Panc1 (cell line): Measurements from ENCODE around the gene ZC3H10. TPM values are rescaled to one million over a fixed set of nuclear protein-coding genes. Genes with fewer than 3 reads are reported as not detected.

Source experiments
- ATAC-seq: fragments of 200-7000 bp; cut with Tn5 transposase; 2 replicates; pipeline ENCODE4 v1.9.1; 2020; ENCODE audit warnings: mild to moderate bottlenecking, moderate library complexity
- BruUV-seq: library from RNA; stranded (reverse); fragments of 400-500 nt; replicated peaks from 2 replicates; lab custom pipeline; 2021; lab: Mats Ljungman, UMichigan
- CTCF ChIA-PET: fragments of 300-600 bp; sonication (Branson Sonifier 250); formaldehyde crosslinking; loops from one replicate; lab custom pipeline; 2022; ENCODE audit warnings: antibody characterized with exemption; lab: Charles Lee
- POLR2A ChIA-PET: fragments of 300-600 bp; sonication (Branson Sonifier 250); formaldehyde crosslinking; loops from one replicate; lab custom pipeline; 2022; ENCODE audit warnings: antibody characterized with exemption; lab: Charles Lee
- DNase-seq: peaks from one replicate; pipeline ENCODE4 v3.0.0-alpha.2; 2010; ENCODE audit warnings: low read depth, low spot score
- H3K27ac ChIP-seq: 2 replicates; pipeline ENCODE4 v1.5.1; 2011; ENCODE audit warnings: mild to moderate bottlenecking, low read length, inconsistent platforms
- H3K27me3 ChIP-seq: fragments of 200-500 bp; sonication (Bioruptor generic); 2 replicates; pipeline ENCODE4 v1.6.0; 2014; ENCODE audit warnings: low read length, inconsistent platforms; ENCODE audit not compliant: control insufficient read depth, insufficient read depth
- H3K36me3 ChIP-seq: fragments of 200-500 bp; sonication (Bioruptor generic); 2 replicates; pipeline ENCODE4 v1.5.1; 2014; ENCODE audit warnings: inconsistent platforms, mild to moderate bottlenecking, low read length, moderate library complexity; ENCODE audit not compliant: control insufficient read depth, insufficient read depth
- H3K4me1 ChIP-seq: 2 replicates; pipeline ENCODE4 v1.5.1; 2011; ENCODE audit warnings: inconsistent platforms, mild to moderate bottlenecking, low read length, moderate library complexity; ENCODE audit not compliant: control insufficient read depth, insufficient read depth
- H3K4me3 ChIP-seq, 2 experiments: 2 replicates each; pipeline ENCODE4 v1.5.1; 2011 to 2012; ENCODE audit warnings: low read depth in 2 of 2, low read length in 2 of 2, mild to moderate bottlenecking in 2 of 2, inconsistent platforms in 1 of 2, moderate library complexity in 1 of 2
- H3K9me3 ChIP-seq: fragments of 200-500 bp; sonication (Bioruptor generic); 2 replicates; pipeline ENCODE4 v1.5.1; 2014; ENCODE audit warnings: low read depth, mild to moderate bottlenecking, inconsistent platforms, low read length, moderate library complexity; ENCODE audit not compliant: control insufficient read depth, insufficient read depth
- POLR2AphosphoS5 ChIP-seq: IDR thresholded peaks from 2 replicates; pipeline ENCODE4 v1.6.1; 2012; ENCODE audit warnings: mild to moderate bottlenecking, low read depth, low read length, moderate library complexity
- SIN3A ChIP-seq: IDR thresholded peaks from 2 replicates; pipeline ENCODE4 v1.6.1; 2012; ENCODE audit warnings: low read depth, mild to moderate bottlenecking, low read length, moderate library complexity, borderline replicate concordance; ENCODE audit not compliant: insufficient read depth
- TCF7L2 ChIP-seq: IDR thresholded peaks from 2 replicates; pipeline ENCODE4 v1.6.1; 2011; ENCODE audit warnings: mild to moderate bottlenecking, low read depth, low read length, inconsistent platforms
- in situ Hi-C: cut with HindIII; loops from 2 replicates; pipeline ENCODE4 v1.10.0; 2016; ENCODE audit warnings: low sequenced_read_pairs, low pct_unique_long_range_greater_than_20kb
- intact Hi-C: fragments of 100-400 bp; cut with micrococcal nuclease; formaldehyde crosslinking; loops from one replicate; pipeline ENCODE4 v1.10.0; 2022; ENCODE audit not compliant: unreplicated experiment
- total RNA-seq: library from RNA; stranded (reverse); gene quantifications from one replicate; pipeline ENCODE4 v1.2.1, GENCODE V29; 2021; ENCODE audit not compliant: unreplicated experiment
- TF ChIP-seq, protein P1 (sequence below): fragments of 450-650 bp; IDR thresholded peaks from 2 replicates; pipeline ENCODE4 v1.5.1; 2017; ENCODE audit warnings: mild to moderate bottlenecking
- TF ChIP-seq, protein P2 (sequence below), 2 experiments: IDR thresholded peaks; 2 replicates each; pipeline ENCODE4 v1.6.1; 2011 to 2012; ENCODE audit warnings: low read depth in 2 of 2, control low read depth in 1 of 2, low read length in 1 of 2, mild to moderate bottlenecking in 1 of 2, moderate library complexity in 1 of 2; ENCODE audit not compliant: insufficient read depth in 1 of 2

ZC3H10 gene
- total RNA-seq, 1 experiment from 2014 or later = 6.0 TPM

DNA sequence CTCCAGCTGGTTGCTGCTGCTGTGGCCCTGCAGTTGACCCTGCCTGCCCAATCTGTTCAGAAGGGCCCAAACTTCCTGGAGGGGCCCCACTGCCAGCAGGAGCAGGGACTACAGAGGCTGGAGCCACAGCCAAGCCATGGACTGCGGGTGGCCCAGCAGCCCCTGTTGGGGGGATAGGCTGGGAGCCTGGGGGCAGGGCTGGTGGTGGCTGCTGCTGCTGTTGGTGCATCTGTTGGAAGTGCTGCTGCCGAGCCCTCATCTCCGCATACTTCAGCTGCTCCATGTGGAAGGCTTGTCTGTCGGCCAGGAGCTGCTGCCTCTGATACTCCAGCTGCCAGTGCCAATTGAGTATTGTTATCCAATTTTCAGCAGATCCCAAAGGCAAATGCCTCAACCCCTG, 47.3 kb downstream of the ZC3H10 start:
- POLR2A ChIA-PET = no interaction called here
- Histone ChIP-seq H3K4me3 (no peak overlapping the region), H3K27ac (no peak overlapping the region), H3K36me3 (peaks cover 2% of the 10 kb centered on the region; the same call in 1 of the 2 replicates), H3K4me1 (peaks cover 5% of the 10 kb centered on the region; the same call in 1 of the 2 replicates), H3K27me3 (no peaks in the 10 kb centered on the region), H3K9me3 (no peaks in the 10 kb centered on the region)
- in situ Hi-C loops (no loop called here), intact Hi-C loops (no loop called here)
- no peak for TF ChIP-seq SIN3A
- TF ChIP-seq POLR2AphosphoS5 = no peak
- TF ChIP-seq, protein P1, sequence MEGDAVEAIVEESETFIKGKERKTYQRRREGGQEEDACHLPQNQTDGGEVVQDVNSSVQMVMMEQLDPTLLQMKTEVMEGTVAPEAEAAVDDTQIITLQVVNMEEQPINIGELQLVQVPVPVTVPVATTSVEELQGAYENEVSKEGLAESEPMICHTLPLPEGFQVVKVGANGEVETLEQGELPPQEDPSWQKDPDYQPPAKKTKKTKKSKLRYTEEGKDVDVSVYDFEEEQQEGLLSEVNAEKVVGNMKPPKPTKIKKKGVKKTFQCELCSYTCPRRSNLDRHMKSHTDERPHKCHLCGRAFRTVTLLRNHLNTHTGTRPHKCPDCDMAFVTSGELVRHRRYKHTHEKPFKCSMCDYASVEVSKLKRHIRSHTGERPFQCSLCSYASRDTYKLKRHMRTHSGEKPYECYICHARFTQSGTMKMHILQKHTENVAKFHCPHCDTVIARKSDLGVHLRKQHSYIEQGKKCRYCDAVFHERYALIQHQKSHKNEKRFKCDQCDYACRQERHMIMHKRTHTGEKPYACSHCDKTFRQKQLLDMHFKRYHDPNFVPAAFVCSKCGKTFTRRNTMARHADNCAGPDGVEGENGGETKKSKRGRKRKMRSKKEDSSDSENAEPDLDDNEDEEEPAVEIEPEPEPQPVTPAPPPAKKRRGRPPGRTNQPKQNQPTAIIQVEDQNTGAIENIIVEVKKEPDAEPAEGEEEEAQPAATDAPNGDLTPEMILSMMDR = no peak
- TF ChIP-seq TCF7L2 = no peak
- TF ChIP-seq, protein P2, sequence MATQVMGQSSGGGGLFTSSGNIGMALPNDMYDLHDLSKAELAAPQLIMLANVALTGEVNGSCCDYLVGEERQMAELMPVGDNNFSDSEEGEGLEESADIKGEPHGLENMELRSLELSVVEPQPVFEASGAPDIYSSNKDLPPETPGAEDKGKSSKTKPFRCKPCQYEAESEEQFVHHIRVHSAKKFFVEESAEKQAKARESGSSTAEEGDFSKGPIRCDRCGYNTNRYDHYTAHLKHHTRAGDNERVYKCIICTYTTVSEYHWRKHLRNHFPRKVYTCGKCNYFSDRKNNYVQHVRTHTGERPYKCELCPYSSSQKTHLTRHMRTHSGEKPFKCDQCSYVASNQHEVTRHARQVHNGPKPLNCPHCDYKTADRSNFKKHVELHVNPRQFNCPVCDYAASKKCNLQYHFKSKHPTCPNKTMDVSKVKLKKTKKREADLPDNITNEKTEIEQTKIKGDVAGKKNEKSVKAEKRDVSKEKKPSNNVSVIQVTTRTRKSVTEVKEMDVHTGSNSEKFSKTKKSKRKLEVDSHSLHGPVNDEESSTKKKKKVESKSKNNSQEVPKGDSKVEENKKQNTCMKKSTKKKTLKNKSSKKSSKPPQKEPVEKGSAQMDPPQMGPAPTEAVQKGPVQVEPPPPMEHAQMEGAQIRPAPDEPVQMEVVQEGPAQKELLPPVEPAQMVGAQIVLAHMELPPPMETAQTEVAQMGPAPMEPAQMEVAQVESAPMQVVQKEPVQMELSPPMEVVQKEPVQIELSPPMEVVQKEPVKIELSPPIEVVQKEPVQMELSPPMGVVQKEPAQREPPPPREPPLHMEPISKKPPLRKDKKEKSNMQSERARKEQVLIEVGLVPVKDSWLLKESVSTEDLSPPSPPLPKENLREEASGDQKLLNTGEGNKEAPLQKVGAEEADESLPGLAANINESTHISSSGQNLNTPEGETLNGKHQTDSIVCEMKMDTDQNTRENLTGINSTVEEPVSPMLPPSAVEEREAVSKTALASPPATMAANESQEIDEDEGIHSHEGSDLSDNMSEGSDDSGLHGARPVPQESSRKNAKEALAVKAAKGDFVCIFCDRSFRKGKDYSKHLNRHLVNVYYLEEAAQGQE (IDR thresholded peaks at IDR 0.05; ENCODE audit: insufficient read depth in 1 of 2, low read depth in 2 of 2, low read length in 1 of 2) = no peak
- BruUV-seq = no TSS peak
- DNase-seq (no peak), ATAC-seq (no peak)
- CTCF ChIA-PET = no interaction called here

DNA sequence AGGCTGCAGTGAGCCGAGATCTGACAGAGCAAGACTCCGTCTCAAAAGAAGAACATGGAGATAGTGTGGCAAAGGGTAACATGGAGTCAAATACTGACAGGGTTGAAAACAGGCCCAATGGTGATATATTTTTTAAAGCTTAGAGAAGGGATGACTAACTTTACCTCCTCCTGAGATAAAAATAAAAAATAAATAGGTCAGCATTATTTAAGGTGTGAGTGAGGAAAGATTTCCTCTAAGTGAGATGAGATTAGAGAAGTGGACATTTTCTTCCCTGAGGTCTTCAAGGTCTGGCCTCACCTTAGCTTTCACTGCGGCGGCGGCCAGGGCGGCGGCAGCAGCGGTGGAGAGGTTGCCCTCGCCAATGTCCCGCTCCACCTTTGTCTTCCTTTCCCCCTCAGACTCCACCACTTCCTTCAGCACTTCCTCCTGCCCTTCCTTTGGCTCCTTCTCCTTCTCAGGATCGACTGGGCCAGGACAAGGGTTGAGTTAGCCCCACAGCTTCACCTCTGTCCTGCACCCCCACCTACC, 51.2 kb downstream of the ZC3H10 start:
- no TSS peak for BruUV-seq
- CTCF ChIA-PET = no interaction called here
- H3K9me3 ChIP-seq = no peaks in the 10 kb centered on the region
- DNase-seq = no peak
- POLR2A ChIA-PET = no interaction called here
- in situ Hi-C loops = no loop called here
- H3K4me3 ChIP-seq = no peak overlapping the region
- H3K36me3 ChIP-seq = peaks cover 8% of the 10 kb centered on the region
- TF ChIP-seq, protein P2 (IDR thresholded peaks at IDR 0.05; ENCODE audit: insufficient read depth in 1 of 2, low read depth in 2 of 2, low read length in 1 of 2) = no peak
- TF ChIP-seq POLR2AphosphoS5 (no peak), TCF7L2 (no peak), SIN3A (no peak)
- TF ChIP-seq, protein P1 = no peak
- no peaks in the 10 kb centered on the region for H3K4me1 ChIP-seq
- H3K27ac ChIP-seq = no peak overlapping the region
- intact Hi-C loops = no loop called here
- no peaks in the 10 kb centered on the region for H3K27me3 ChIP-seq
- no peak for ATAC-seq
